Measurements from ENCODE around the gene PARD3B.

The PARD3B gene

DNA sequence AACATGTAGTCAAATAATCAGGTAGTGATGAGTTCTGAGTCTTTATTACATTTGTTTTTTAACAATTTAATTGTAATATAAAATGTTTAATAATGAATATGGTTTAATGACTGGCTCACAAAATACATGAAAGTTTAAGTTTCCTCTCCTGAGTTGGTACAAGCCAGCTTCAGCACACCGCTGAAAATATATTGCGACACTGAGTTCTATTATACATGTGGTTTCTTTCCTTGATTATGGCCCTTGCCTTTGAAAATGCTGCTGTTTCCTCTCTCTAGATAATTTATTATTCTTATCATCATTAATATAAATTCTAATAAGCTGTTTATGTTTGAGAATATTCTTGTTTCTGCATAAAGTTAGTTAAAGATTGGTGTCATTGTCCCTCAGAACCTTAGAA, 249.3 kb downstream of the PARD3B start:
- TF ChIP-seq, protein P1, sequence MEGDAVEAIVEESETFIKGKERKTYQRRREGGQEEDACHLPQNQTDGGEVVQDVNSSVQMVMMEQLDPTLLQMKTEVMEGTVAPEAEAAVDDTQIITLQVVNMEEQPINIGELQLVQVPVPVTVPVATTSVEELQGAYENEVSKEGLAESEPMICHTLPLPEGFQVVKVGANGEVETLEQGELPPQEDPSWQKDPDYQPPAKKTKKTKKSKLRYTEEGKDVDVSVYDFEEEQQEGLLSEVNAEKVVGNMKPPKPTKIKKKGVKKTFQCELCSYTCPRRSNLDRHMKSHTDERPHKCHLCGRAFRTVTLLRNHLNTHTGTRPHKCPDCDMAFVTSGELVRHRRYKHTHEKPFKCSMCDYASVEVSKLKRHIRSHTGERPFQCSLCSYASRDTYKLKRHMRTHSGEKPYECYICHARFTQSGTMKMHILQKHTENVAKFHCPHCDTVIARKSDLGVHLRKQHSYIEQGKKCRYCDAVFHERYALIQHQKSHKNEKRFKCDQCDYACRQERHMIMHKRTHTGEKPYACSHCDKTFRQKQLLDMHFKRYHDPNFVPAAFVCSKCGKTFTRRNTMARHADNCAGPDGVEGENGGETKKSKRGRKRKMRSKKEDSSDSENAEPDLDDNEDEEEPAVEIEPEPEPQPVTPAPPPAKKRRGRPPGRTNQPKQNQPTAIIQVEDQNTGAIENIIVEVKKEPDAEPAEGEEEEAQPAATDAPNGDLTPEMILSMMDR (IDR thresholded peaks at IDR 0.05; ENCODE audit: low read length, missing control alignments), result no peak
- peak; percentile 44 for DNase-seq (ENCODE audit: low read depth)

DNA sequence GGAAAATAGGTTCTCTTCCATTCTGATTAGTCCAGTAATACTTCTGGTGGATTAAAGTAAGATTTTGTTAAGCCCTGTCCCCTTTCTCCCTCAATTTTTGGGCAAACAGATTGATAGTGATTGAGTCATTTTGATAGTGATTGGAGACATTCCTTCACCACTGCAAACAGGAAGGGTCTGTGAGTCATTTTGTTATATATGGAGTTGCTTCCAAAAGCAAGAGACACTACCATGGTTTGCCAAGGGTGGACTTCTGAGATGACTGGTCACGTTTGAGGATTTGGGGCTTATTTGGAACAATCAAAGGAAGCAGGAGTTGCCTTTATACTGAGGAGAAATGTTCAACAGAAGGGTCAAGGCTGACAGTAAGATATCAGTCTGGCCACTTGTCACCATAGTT, 249.9 kb downstream of the PARD3B start:
- DNase-seq (ENCODE audit: low read depth), result peak; percentile 52

More for the DNA sequence above, 249.3 kb downstream of the PARD3B start:
- no peak overlapping the region for H3K4me3 ChIP-seq (replicated peaks; ENCODE audit: low read depth, low read length)

DNA sequence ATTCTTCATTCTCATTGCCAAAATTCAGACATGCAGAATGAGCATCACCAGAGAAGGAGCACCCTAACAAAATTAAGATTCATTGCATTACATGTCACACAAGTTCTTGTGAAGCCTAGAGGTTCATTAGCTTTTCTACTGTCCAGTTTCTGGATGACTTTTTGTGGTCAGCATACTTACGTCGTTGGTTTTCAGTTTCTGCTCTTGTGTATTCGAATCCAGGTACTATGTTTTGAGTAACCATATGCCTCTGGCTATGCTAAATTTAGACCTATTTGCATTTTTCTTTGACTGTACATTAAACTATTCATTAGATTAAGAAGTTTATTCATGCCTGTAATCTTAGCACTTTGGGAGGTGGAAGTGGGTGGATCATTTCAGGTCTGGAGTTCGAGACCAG, 251.3 kb downstream of the PARD3B start:
- DNase-seq (ENCODE audit: low read depth), result no peak
- TF ChIP-seq, protein P1 (IDR thresholded peaks at IDR 0.05; ENCODE audit: low read length, missing control alignments), result no peak
- H3K4me3 ChIP-seq (replicated peaks; ENCODE audit: low read depth, low read length), result no peak overlapping the region

More for the DNA sequence above, 249.9 kb downstream of the PARD3B start:
- TF ChIP-seq, protein P1 (IDR thresholded peaks at IDR 0.05; ENCODE audit: low read length, missing control alignments), result no peak
- H3K4me3 ChIP-seq (replicated peaks; ENCODE audit: low read depth, low read length), result no peak overlapping the region

DNA sequence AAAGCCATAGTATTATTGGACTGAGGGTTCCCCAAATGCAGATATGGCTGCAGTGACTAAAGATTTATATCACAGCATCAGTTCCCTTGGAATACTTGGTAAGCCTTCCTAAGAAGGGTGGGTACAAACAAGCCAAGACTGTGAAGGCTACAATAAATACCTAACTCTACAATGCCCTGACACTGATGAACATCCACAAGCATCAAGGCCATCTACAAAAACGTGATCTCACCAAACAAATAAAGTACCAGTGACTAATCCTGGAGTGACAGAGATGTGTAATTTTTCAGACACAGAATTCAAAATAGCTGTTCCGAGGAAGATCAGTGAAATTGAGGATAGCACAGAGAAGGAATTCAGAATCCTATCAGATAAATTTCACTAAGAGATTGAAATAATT, 254.5 kb downstream of the PARD3B start:
- TF ChIP-seq, protein P1 (IDR thresholded peaks at IDR 0.05; ENCODE audit: low read length, missing control alignments), result no peak
- H3K4me3 ChIP-seq (replicated peaks; ENCODE audit: low read depth, low read length), result no peak overlapping the region
- DNase-seq (ENCODE audit: low read depth), result no peak

DNA sequence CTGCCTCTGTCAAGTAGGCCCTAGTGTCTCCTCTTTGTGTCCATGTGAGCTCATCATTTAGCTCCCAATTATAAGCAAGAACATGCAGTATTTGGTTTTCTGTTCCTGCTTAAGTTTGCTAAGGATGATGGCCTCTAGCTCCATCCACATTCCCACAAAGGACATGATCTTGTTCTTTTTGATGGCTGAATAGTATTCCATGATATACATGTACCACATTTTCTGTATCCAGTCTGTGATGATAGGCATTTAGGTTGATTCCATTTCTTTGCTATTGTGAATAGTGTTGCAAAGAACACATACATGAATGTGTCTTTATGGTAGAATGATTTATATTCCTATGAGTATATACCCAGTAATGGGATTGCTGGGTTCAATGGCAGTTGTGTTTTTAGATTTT, 263.2 kb downstream of the PARD3B start:
- DNase-seq (ENCODE audit: low read depth), result no peak
- no peak overlapping the region for H3K4me3 ChIP-seq (replicated peaks; ENCODE audit: low read depth, low read length)
- TF ChIP-seq, protein P1 (IDR thresholded peaks at IDR 0.05; ENCODE audit: low read length, missing control alignments), result no peak

DNA sequence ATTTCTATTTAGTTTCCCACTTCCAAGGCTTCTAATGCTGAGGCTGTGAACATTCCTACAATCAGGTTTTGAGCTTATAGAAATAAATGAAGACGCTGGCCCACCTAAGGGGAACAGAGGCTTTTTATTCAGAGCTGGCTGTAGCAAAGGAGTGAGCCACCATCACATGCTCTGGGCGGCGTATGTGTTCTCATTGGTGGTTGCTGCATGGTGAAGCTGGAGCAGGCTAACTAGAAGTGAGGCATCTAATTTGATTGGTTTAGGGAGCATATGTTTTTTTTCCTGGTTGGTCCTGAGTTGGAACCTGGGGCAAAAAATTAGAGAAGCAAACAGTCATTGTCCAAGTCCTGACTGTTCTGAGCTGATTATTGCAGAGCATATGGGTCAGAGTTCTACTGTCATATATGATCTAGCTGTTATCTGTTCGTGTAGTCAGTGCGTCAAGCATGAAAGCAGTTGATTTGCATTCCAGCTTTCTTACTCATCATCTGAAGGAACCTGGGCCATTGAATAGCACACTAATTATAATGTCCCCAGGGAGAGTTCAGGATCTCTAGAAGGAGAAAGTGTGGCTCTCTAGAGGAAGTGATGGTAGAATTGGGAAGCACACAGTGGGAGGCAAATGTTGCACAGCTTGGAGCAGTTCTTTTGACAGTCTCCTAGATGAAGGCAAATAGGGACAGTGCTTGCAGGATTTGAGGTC, 279.6 kb downstream of the PARD3B start:
- TF ChIP-seq, protein P1 (IDR thresholded peaks at IDR 0.05; ENCODE audit: low read length, missing control alignments), result no peak
- DNase-seq (ENCODE audit: low read depth), result peak; percentile 7

DNA sequence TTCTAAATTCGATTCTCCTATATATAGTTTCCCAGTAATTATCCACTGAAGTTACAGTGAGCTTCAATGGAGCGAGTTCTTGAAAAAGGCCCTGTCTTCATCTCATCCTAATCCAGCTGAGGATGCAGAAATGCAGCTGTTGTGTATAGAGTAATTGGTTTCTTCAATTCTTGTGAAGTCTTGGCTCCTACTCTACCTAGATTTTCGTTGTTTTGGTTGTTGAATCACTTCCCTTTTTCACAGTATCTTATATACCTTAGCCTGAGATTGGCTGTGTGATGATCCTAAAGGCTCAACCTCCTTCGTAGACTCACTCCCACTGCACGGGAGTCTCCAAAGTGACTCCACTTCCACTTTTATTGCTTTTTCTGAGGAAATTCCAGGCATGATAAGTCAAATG, 280.4 kb downstream of the PARD3B start:
- no peak overlapping the region for H3K4me3 ChIP-seq (replicated peaks; ENCODE audit: low read depth, low read length)
- TF ChIP-seq, protein P1 (IDR thresholded peaks at IDR 0.05; ENCODE audit: low read length, missing control alignments), result no peak
- no peak for DNase-seq (ENCODE audit: low read depth)

More for the DNA sequence above, 279.6 kb downstream of the PARD3B start:
- H3K4me3 ChIP-seq (replicated peaks; ENCODE audit: low read depth, low read length), result no peak overlapping the region

Measured in fibroblast of pulmonary artery (primary cell).